Lung (tissue), 12 donors: Measurements from ENCODE around the gene RFX4. TPM values are rescaled to one million over a fixed set of nuclear protein-coding genes. Genes with fewer than 3 reads are reported as not detected.

Source experiments
- ATAC-seq: fragments of 200-7000 bp; cut with Tn5 transposase; one replicate; pipeline ENCODE4 v1.9.1; 2020; ENCODE audit warnings: moderate number of reproducible peaks; ENCODE audit not compliant: insufficient read depth, low FRiP score
- DNase-seq, 3 donors: peaks; one replicate each; pipeline ENCODE4 v3.0.0-alpha.2; 2013 to 2017
- H3K27ac ChIP-seq, 2 donors: one replicate each; pipeline ENCODE4 v1.5.1; 2013; ENCODE audit warnings: mild to moderate bottlenecking in 2 of 2, moderate library complexity in 2 of 2, control low read depth in 1 of 2, inconsistent platforms in 1 of 2, low read depth in 1 of 2, low read length in 1 of 2
- H3K27me3 ChIP-seq, 3 donors: one replicate each; pipeline ENCODE4 v1.5.1; 2013; ENCODE audit warnings: low read length in 2 of 3; ENCODE audit not compliant: control insufficient read depth in 3 of 3, insufficient read depth in 3 of 3
- H3K36me3 ChIP-seq, 4 donors: one replicate each; pipeline ENCODE4 v1.5.1; 2013; ENCODE audit warnings: low read length in 4 of 4, mild to moderate bottlenecking in 1 of 4, moderate library complexity in 1 of 4; ENCODE audit not compliant: control insufficient read depth in 4 of 4, insufficient read depth in 4 of 4
- H3K4me1 ChIP-seq, 5 donors: one replicate each; pipeline ENCODE4 v1.5.1; 2013; ENCODE audit warnings: low read length in 5 of 5, mild to moderate bottlenecking in 2 of 5, moderate library complexity in 1 of 5; ENCODE audit not compliant: control insufficient read depth in 5 of 5, insufficient read depth in 5 of 5
- H3K4me3 ChIP-seq: one replicate; pipeline ENCODE4 v1.5.1; 2013; ENCODE audit warnings: mild to moderate bottlenecking, control low read depth, moderate library complexity
- H3K9ac ChIP-seq, 2 donors: one replicate each; pipeline ENCODE4 v1.5.1; 2013; ENCODE audit warnings: low read length in 2 of 2, control low read depth in 1 of 2; ENCODE audit not compliant: insufficient read depth in 1 of 2
- H3K9me3 ChIP-seq, 4 donors: one replicate each; pipeline ENCODE4 v1.5.1; 2013; ENCODE audit warnings: low read length in 3 of 4, mild to moderate bottlenecking in 1 of 4, moderate library complexity in 1 of 4; ENCODE audit not compliant: control insufficient read depth in 4 of 4, insufficient read depth in 3 of 4
- CTCF ChIP-seq: IDR thresholded peaks from 2 replicates; pipeline ENCODE4 v1.5.1; 2012; ENCODE audit warnings: mild to moderate bottlenecking; ENCODE audit errors: control extremely low read depth, extremely low read depth
- WGBS, 2 donors: extraction: QIAGEN DNeasy Blood & Tissue Kit; methylation state at CpG; one replicate each; pipeline ENCODE4 v1.1.7; 2013; 5-methylcytosine and 5-hydroxymethylcytosine counted together
- polyA plus RNA-seq, 2 donors: library from polyadenylated mRNA; stranded (reverse); fragments of 200-250 nt; gene quantifications; one replicate each; pipeline ENCODE4 v1.2.1, GENCODE V29; 2013
- total RNA-seq, 2 donors: library from RNA; depleted of rRNA in 1 of 2; stranded (reverse); fragments of >200 nt in 1 of 2; gene quantifications; one replicate each; pipeline ENCODE4 v1.2.1, GENCODE V29; 2014 to 2021
- donor health status: control.
- donor health status: control.
- donor health status: Bipolar disorder and iron deficiency.
- donor health status: healthy.
- donor health status: DM: yes; HTN: yes; CAD: no.

RFX4 gene
- total and polyA plus RNA-seq, 4 donors = not detected

GRCh38 chr12:106672314-106673025 lies 89.7 kb downstream of the RFX4 start:
- Histone ChIP-seq H3K27ac (no peak overlapping the region), H3K4me1 (peaks cover 0 to 14% (median 0%) of the 10 kb centered on the region in 5 donors), H3K36me3 (no peaks in the 10 kb centered on the region), H3K9me3 (no peaks in the 10 kb centered on the region), H3K27me3 (peaks cover 0 to 10% (median 0%) of the 10 kb centered on the region in 3 donors), H3K4me3 (no peak overlapping the region), H3K9ac (no peak overlapping the region)
- DNase-seq = peak in 2 of 3 donors; percentile 6 to 36
- ATAC-seq = no peak
- no peak for TF ChIP-seq CTCF
- 40 to 47% methylated on average over 8 of the region's 8 CpGs for WGBS, 2 donors

- DNase-seq (peak; percentile 36 to 59 (median 37)), ATAC-seq (no peak)
- no peaks in the 10 kb centered on the region for H3K9me3 ChIP-seq
- H3K27ac ChIP-seq = no peak overlapping the region
- no peak for TF ChIP-seq CTCF
- WGBS, 2 donors = 40 to 57% methylated on average over 8 of the region's 8 CpGs
- H3K36me3 ChIP-seq = no peaks in the 10 kb centered on the region
- peaks cover 0 to 14% (median 0%) of the 10 kb centered on the region in 5 donors for H3K4me1 ChIP-seq
- H3K4me3 ChIP-seq = no peak overlapping the region
- H3K9ac ChIP-seq = no peak overlapping the region
- H3K27me3 ChIP-seq = peaks cover 0 to 10% (median 0%) of the 10 kb centered on the region in 3 donors
Measured at GRCh38 chr12:106673141-106673540, 90.3 kb downstream of the RFX4 start.

GRCh38 chr12:106675651-106676435 lies 93.0 kb downstream of the RFX4 start:
- Histone ChIP-seq H3K27ac (no peak overlapping the region), H3K9me3 (no peaks in the 10 kb centered on the region), H3K4me3 (no peak overlapping the region), H3K27me3 (peaks cover 0 to 9% (median 0%) of the 10 kb centered on the region in 3 donors), H3K4me1 (peaks cover 0 to 14% (median 0%) of the 10 kb centered on the region in 5 donors), H3K9ac (no peak overlapping the region), H3K36me3 (no peaks in the 10 kb centered on the region)
- no peak for ATAC-seq
- DNase-seq = no peak
- WGBS, 2 donors = 89 to 94% methylated on average over 10 of the region's 10 CpGs
- TF ChIP-seq CTCF = no peak
